AG09309 (cell line): ENCODE measurements around the gene CACNA1H.

Source experiments
- DNase-seq: peaks from one replicate; pipeline ENCODE4 v3.0.0-alpha.2; 2010; ENCODE audit warnings: low read depth
- H3K4me3 ChIP-seq: 2 replicates; pipeline ENCODE4 v1.5.1; 2011; ENCODE audit warnings: mild to moderate bottlenecking, low read depth, low read length, moderate library complexity; ENCODE audit not compliant: control insufficient read depth
- CTCF ChIP-seq: IDR thresholded peaks from 2 replicates; pipeline ENCODE4 v1.5.1; 2011; ENCODE audit warnings: mild to moderate bottlenecking, low read depth, low read length, inconsistent platforms; ENCODE audit not compliant: insufficient read depth, control insufficient read depth; ENCODE audit errors: missing control alignments

The CACNA1H gene

GRCh38 chr16:1156055-1156982 lies 3.4 kb downstream of the CACNA1H start:
- TF ChIP-seq CTCF, result no peak
- H3K4me3 ChIP-seq, result no peak overlapping the region
- DNase-seq, result no peak

- no peak overlapping the region for H3K4me3 ChIP-seq
- TF ChIP-seq CTCF, result no peak
- no peak for DNase-seq
Observed at GRCh38 chr16:1156983-1157638, 4.2 kb downstream of the CACNA1H start.

- DNase-seq, result no peak
- H3K4me3 ChIP-seq, result no peak overlapping the region
- no peak for TF ChIP-seq CTCF
Observed at GRCh38 chr16:1157639-1158455, 4.9 kb downstream of the CACNA1H start.

- DNase-seq, result no peak
- no peak for TF ChIP-seq CTCF
- H3K4me3 ChIP-seq, result no peak overlapping the region
Observed at GRCh38 chr16:1158456-1159324, 5.8 kb downstream of the CACNA1H start.

GRCh38 chr16:1159325-1159972 lies 6.5 kb downstream of the CACNA1H start:
- H3K4me3 ChIP-seq, result no peak overlapping the region
- no peak for DNase-seq
- no peak for TF ChIP-seq CTCF
